Measurements from ENCODE around the gene ANKRD63.

Gene ANKRD63, protein sequence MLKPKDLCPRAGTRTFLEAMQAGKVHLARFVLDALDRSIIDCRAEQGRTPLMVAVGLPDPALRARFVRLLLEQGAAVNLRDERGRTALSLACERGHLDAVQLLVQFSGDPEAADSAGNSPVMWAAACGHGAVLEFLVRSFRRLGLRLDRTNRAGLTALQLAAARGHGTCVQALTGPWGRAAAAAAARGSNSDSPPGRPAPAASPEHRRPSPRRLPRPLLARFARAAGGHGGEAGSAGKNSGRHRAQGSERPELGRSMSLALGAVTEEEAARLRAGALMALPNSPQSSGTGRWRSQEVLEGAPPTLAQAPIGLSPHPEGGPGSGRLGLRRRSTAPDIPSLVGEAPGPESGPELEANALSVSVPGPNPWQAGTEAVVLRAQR

DNA sequence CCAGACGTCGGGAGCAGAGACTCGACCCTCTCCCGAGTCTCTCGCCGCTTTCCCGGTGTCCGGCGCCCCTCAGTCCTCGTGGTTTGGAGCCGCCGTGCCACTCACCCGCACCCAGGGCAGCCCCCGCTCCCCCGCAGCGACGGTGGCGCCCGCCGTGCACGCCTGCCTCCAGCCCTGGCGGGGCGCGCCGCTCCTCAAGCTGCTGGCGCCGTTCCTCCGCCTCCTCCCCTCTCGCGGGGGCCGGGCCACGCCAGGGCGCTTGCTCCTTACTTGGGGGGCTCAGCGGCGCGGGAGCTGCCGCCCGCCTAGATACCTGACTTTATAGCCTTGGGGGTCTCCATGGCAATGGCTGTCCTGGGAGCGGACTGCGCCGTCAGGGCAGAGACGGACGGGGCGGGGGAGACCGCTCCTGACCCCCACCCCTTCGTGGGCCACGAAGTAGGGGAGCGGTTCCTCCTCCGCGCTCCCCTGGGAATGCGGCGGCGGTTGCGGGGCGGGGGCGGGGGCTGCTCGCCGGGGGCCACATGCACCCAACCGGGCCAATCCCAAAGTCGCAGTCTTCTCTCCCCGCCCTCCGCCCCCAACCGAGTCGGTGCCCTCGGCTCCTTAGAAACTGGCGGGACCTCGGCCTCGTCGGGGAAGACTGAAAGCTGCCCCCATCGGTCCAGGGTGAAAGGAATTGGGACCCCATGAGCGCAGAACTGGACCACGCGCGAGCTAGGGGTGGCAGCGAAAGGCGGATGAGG lies at the start of gene ANKRD63:
Gene ANKRD63 (minus strand): TSS at position 196 of the 746 bp plus-strand sequence. CDS start 478 bp downstream, outside the sequence.
- intact Hi-C loops (cut with DNase I) = no loop called here
- DNase-seq = peak in 33 of 42 donors; percentile 41 to 78 (median 66)

DNA sequence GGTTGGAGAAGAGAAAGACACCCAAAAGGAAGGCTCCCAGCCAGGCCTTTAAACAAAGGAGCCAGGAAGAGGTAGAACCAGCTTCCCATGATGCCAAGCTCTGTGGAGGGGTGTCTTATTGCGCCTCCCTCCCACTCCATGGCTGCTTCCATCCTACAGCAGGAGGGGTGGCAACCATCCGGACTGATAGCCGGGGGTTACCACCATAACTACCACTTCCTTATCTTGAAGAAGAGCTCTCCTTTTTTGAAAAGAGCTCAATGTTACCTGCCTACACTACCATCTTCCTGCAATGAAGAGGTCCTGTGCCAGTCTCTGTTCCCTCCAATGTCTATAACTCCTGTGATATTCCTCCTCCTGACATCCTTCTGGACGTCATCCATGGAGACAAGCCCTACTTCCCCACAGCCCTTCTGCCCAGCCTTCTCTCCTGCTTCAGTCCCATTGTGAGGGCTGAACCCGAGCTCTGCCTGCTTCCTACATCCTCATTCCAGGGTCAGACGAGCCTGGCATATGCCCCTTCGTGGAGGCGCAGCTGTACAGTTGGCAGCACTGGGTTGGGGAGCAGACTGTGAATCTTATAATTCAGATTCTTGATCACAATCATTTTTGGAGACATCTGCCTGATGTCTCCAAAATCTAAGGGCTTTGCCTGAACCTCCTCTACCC lies 49.4 kb upstream of the ANKRD63 start:
- intact Hi-C loops (cut with DNase I) = no loop called here
- no peak for DNase-seq

DNA sequence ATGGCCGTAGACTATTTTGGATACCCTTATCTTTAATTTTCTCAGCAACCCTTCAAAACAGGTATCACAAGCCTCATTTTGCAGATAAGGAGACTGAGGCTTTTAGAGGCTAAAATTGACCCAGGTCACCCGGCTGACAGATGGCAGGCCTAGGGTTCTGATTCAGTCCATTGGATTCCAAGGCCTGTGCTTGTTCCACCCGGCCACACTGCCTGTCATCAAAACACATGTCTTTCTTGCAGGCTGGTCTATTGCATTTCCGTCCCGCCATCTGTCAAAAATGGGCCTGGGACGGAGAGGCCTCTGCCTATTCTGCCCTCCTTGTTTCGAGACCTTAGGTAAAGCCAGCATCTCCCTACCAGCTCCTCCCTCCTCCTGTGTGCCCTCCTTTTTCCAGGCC lies 48.8 kb upstream of the ANKRD63 start:
- no peak for DNase-seq
- intact Hi-C loops (cut with DNase I) = no loop called here

DNA sequence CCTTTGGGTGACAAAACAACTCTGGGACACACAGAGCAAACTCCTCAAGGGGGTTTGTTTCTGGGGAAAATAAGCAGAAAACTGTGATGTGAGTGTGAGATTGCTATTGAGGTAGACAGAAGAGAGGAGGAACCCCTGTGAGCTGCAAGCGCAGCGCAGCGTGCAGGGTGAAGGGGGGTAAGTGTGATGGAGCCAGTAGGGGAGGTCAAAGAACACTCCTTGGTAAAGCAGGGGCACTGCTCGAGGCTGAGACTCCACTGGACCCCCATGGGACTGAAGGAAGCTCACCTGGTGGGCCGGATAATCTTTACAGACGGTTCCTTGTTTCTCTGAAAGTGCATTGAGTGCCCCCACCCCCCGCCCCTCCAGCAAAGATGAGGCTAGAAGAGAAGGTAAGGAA lies 48.2 kb upstream of the ANKRD63 start:
- intact Hi-C loops (cut with DNase I) = no loop called here
- no peak for DNase-seq

DNA sequence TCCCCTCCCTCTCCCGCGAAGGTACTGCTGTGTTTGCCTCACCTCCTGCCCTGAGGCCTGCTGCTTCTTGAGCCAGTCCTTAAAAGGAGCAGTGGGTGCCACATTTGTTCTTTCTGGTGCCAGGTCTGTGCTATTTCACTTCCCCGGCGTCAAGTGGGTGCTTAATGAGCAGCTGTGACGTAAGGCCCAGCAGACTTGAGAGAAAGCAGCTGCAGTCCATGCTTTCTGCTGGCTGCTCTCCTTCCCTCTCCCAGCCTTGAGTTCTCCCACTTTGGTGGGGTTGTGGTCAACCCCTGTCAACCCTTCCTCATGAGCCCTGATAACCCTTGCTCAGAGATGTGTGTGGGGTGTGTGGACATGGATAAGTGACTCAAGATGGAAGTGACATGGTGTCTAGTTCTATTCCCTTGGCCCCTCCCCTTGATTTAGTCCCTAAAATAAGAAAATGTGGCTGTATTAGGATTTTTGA lies 47.5 kb upstream of the ANKRD63 start:
- peak in 20 of 42 donors; percentile 28 to 63 (median 52) for DNase-seq
- intact Hi-C loops (cut with DNase I) = no loop called here

DNA sequence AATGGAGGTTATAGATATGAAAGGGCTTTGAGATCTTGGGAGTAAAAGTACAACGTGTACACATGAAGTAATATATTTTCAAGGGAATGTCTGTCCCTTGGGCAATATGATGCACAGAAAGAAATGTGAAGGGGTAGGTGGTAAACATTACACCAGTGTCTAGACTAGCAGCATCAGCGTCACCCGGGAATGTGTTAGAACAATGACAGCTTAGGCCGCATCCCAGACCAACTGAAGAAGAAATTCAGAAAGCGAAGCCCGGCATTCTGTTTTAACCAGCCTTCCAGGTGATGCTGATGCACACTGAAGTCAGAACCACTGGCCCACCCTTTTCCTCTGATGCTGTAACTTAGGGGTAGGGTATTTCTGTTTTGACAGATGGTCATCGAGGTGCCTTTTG lies 46.9 kb upstream of the ANKRD63 start:
- no peak for DNase-seq
- intact Hi-C loops (cut with DNase I) = no loop called here

DNA sequence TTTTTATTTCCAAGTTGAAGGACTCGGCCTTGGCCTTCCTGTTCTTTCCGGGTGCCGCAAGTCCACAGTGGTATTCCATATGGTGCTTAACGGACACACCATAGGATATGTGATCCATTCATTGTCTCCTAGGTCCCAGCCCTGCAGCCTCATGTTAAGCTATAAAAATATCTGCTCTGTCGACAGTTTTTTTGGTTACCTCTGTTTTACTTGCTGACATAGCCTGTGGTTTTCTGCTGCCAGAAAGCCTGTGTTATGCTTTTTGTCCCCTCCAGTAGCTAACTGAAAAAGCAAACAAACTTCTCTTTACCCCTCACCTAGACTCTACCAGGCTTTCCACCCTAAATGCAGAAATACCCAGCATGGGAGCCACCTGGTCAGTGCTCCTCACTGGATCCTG lies 45.9 kb upstream of the ANKRD63 start:
- no peak for DNase-seq
- intact Hi-C loops (cut with DNase I) = no loop called here

DNA sequence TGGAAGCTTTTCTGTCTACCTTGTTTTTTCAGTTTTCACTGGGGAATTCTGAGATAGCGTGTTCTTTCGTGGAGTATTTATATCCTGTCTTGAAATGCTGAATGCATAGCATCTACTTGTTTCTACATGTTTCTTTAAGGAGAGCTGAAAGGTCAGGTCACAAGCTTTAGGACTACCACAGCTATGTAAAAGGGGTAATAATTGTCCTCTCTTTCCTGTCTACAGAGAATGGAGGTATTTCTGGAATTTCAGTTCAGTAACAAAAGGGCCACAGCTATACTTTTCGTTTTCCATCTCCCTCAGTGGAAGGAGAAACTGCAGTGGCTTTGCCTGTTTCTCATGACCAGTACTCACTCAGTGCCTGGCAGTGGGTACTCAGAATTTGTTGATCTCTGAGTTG lies 45.3 kb upstream of the ANKRD63 start:
- DNase-seq = no peak
- intact Hi-C loops (cut with DNase I) = no loop called here

DNA sequence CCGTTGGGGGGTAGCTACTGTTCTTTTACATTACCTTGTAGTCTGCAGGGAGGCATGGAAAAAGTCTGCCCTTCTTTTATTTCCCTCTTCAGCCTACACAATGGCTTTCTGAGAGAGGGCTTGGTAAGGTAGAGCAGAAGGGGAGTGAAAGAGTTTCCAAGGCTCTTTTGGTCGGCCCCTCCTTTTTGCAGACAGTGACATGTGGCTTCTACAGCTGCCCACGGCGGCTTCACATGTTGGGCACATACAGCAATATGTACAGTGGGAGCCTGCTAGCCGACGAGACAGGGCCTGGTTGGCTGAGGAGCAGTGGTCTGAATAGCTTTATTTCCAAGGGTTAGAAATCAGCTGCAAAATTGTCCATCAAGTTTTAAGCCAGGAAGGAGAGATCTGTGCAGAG lies 44.6 kb upstream of the ANKRD63 start:
- intact Hi-C loops (cut with DNase I) = no loop called here
- no peak for DNase-seq

DNA sequence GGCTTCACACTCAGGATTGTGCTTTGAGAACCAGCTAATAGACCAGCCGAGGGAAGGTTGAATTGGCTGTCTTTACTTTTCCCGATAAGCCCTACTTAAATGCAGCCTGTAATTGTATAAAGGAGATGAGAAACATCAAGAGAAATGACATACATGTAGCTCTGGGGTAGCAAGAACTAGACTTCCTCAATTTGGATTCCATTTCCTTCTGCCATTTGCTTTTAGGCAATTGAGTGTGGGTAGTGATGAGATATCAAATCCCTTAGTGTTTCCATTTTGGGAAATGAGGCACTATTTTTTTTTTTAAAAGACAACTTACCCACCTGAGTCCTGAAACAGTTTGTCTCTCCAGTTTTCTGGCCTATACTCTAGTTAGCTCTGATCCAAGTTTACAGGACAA lies 42.8 kb upstream of the ANKRD63 start:
- no peak for DNase-seq
- intact Hi-C loops (cut with DNase I) = no loop called here

DNA sequence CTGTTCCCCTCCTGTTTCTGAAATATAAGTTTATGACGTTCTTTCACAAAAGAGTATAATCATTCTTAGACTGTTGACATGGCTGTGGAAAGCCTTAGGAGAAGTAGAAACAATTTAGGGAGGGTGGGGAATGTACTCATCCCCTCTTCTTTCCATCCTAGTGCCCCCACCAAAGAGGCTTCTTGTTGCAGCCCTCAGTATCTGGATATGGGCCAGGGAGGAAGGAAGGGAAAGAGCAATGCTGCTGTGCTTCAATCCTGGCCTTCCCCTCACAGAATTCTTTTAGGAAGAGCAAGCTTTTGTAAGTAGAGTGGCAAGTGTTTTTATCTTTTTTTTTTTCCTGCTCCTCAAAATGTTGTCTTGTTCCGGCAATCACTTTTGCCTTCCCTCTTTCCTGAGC lies 42.3 kb upstream of the ANKRD63 start:
- intact Hi-C loops (cut with DNase I) = no loop called here
- DNase-seq = peak in 1 of 42 donors; percentile 7

DNA sequence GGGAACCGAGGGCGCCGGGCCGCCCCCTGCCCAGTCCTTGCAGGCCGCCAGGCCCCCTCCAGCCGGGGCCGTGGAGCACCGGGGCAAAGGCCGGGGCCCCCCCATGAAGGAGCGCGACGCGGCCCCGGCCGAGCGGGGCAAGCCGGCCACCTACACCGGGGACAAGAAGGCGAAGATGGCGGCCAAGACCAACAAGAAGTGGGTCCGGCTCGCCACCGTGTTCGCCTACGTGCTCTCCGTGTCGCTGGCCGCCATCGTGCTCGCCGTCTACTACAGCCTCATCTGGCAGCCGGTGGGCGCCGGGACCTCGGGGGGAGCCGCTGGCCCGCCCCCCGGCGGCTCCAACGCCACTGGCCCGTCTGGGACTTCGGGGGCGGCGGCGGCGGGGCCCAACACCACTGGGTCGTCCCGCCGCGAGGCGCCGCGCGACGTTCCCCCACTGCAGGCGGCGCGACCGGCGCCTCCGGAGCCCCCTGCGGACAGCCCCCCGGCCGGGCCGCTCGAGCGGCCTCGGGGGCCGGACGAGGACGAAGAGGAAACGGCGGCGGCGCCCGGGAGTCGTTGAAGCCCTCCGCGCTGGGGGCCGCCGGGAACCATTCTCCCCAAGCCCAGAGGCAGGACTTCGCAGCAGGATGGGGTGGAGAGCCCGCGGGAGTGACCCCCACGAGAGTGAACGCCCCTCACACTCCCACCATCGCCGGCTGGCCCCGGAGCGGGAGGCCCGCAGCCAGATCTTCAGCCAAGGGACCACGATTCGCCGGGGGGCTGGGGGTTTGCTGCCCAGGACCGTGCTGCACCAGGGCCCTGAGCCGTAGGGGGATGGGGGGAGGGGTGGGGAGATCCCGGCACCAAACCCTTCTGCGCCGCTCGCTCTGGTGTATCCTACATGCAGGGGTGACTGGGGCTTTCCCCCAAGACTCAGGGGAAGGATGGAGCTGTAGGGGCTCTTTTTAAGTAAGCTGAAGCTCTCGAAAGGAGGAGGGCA lies 41.4 kb upstream of the ANKRD63 start:
- intact Hi-C loops (cut with DNase I) = no loop called here
- DNase-seq = peak in 9 of 42 donors; percentile 7 to 58 (median 29)

DNA sequence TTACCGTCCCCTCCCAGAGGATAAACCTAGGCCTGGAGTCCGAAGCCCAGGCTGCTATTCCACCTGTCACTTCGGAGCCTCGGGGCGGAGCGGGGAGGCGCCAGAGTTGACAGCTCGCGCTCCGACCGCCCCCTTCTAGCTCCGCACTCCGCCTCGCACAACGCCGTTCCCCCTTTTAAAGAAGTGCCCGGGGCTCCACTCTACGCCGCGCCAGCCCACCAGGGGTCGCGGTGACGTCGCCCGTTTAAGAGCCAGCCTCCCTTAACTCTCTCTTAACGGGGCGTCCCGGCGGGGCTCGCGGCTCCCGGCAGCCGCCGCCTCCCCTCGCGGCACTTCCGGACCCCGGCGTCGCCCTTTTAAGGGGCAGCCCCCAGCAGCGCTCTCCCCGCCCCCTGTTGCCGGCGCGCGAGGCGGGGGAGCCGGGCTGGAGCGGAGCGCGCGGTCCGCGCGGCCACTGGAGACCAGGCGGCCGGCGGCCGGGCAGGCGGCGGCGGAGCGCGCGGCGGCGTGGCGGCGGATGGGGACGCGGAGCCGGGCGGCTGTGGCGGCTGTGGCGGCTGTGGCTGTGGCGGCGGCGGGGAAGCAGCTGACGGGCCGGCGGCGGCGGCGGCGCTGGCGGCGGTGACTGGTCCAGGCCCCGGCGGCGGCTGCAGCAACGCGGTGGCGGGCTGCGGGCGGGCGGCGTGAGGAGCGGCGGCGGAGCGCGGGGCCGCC lies 40.5 kb upstream of the ANKRD63 start, which contains the start of gene INAFM2:
Gene INAFM2 (plus strand): TSS at position 454 of the 714 bp plus-strand sequence. CDS start 364 bp downstream, outside the sequence.
- intact Hi-C loops (cut with DNase I) = no loop called here
- DNase-seq = peak; percentile 72 to 96 (median 88)

DNA sequence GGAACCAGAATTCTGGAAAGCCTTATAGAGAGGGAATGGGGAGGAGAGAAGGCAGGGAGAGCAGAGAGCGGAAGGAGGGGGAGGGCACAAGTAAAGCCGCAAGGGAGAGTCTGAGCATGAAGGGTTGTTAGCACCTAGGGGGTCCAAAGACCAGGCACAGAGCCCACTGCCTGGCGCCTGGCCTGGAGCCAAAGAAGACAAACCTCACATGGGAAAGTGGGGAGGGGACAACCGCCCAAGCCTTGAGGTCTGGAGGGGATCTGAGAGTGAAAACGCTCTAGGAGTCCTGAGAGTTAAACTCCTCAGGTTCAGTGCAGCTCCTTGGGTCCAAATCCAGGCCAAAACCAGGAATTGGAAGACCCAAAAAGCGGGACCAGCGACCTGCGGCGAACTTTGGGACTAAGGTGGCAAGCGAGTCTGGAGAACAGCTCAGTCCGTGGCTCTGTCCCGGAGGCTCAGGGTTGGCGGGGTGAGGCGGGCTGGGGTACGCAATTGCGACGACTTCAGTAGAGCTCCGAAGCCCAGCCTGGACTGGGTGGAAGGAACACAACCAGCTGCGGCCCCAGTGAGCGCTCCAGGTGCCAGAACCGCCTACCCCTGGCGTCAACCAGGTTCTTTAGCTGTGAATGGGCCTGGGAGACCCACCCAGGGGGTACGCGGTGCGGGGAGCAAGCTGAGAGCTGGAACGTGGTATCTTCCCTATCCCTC lies 39.8 kb upstream of the ANKRD63 start:
- peak in 7 of 42 donors; percentile 12 to 61 (median 35) for DNase-seq
- intact Hi-C loops (cut with DNase I) = no loop called here

DNA sequence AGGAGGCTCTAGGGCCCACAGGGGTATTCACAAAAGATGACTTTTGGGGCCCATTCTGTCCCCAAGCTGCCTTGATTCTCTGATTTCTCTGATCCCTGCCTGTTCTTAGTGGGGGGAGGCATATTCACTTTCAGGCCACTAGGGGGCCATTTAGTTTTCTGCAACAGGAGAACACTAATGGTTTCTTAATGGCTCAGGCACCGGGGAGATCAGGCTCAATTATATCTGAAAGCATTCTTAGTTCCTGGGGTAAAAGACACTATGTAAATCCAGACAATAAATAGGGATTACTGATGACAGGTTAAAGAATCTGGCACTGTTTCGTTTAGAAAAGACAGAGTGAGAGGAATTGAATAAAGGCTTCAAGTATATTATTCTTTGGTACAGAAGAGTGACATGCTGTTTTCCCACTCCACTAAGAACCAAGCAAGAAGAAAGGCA lies 38.1 kb upstream of the ANKRD63 start:
- DNase-seq = peak in 38 of 42 donors; percentile 8 to 91 (median 76)
- intact Hi-C loops (cut with DNase I) = no loop called here

DNA sequence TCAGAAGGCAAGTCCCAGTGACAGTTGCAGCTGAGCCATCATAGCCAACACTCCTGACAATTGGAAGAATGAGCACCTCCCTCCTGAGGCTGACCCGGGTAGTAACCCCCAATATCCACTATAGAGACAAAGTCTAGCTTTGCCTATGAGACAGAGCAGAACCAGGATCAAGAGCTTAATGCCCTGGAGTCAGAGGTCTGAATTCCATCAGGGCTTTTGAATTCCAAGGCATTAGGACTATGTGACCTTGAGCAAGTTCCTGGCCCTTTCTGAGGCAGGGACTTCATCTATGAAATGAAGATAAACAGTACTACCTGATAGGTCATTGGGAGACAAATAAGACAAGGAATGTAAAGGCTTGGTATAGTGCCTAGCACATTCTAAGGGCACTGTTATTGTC lies 37.5 kb upstream of the ANKRD63 start:
- no peak for DNase-seq
- intact Hi-C loops (cut with DNase I) = no loop called here

DNA sequence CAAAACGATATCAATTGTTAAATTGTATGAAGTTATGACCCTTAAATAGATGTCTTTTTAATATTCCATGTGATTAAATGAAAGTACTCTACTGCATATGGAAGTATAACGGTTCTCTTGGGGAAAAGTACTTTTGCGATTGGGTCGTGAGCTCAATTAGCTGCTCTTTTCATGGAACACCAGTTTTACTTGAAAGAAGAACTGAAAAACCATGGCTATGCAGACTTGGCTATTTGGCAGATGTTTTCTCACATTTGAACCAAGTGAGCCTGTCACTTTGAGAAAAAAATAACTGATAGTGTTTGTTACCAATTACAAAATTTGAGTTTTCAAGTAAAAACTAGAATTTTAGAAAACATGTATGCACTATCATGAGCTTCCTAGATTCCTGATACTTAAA lies 34.7 kb upstream of the ANKRD63 start:
- intact Hi-C loops (cut with DNase I) = no loop called here
- DNase-seq = no peak

Data from head of caudate nucleus (tissue), 42 donors.